ENCODE results near the gene FAM174C. TPM values are rescaled to one million over a fixed set of nuclear protein-coding genes. Genes with fewer than 3 reads are reported as not detected.

The FAM174C gene
- polyA plus RNA-seq, 1 of the 3 experiments (the other 2 are of a cell fraction), result 78.0 TPM

- TF ChIP-seq FOSL2 (IDR thresholded peaks at IDR 0.05; ENCODE audit: borderline replicate concordance, low read depth) (no peak), FOXM1 (IDR thresholded peaks at IDR 0.05; ENCODE audit: low read depth) (no peak), FOXJ3 (CRISPR knock-in tag; IDR thresholded peaks at IDR 0.05) (no peak), PBX3 (IDR thresholded peaks at IDR 0.05) (0 out of 2 replicates have a peak, but pooled peaks have one; percentile 11), YY1 (IDR thresholded peaks at IDR 0.05; ENCODE audit: low read depth) (peak; percentile 94), USF2 (IDR thresholded peaks at IDR 0.05; ENCODE audit: borderline replicate concordance, low read depth, low read length) (peak; percentile 34; the same call in 1 of the 2 replicates), IRF3 (IDR thresholded peaks at IDR 0.05; ENCODE audit: low read depth, low read length) (no peak), TCF12 (IDR thresholded peaks at IDR 0.05) (no peak), GATA2 (CRISPR knock-in tag; IDR thresholded peaks at IDR 0.05) (no peak)
Measured at GRCh38 chr19:1269478-1270212, 5.7 kb upstream of the FAM174C start (continued).

- WGBS (ENCODE audit: low lambda C conversion rate), result 13% methylated on average over 8 of the region's 8 CpGs
- Histone ChIP-seq H3K4me1 (ENCODE audit: control insufficient read depth in 1 of 2, insufficient read depth in 2 of 2, low read depth in 1 of 2, low read length in 1 of 2) (peaks cover 40 to 68% of the 10 kb centered on the region in 2 experiments; a peak in 3 of 4 replicates), H3K36me3 (replicated peaks in 1 of 2; ENCODE audit: control insufficient read depth in 1 of 2, insufficient read depth in 2 of 2, low read length in 1 of 2) (peaks cover 45 to 50% of the 10 kb centered on the region in 2 experiments), H4K20me1 (ENCODE audit: insufficient read depth) (peaks cover 53% of the 10 kb centered on the region), H3K4me3 (ENCODE audit: low read depth in 2 of 2, low read length in 1 of 2) (peak overlapping the region; percentile 78 to 86), H3K79me2 (ENCODE audit: insufficient read depth) (peaks cover 56% of the 10 kb centered on the region), H3K9me3 (no peaks in the 10 kb centered on the region), H3F3A (replicated peaks; ENCODE audit: insufficient read depth) (peaks cover 62% of the 10 kb centered on the region), H3K27ac (ENCODE audit: low read depth in 2 of 2, low read length in 1 of 2) (peak overlapping the region; percentile 91 to 98), H3K27me3 (ENCODE audit: insufficient read depth) (no peaks in the 10 kb centered on the region), H3K9me2 (no peaks in the 10 kb centered on the region), H3K9ac (peak overlapping the region; percentile 91), H3K4me2 (peak overlapping the region; percentile 98), H2AFZ (ENCODE audit: low read depth) (no peak overlapping the region)
- ChIA-PET POLR2A (interaction anchor here (0.9 to 1.7 kb wide), 3 partner anchors 26 to 42 kb away, joined by 3 to 110 read pairs (median 49); partner anchors contain the start of genes ATP5F1D and CBARP), CTCF (interaction anchor here (4.6 to 18.6 kb wide), 3 partner anchors 10 to 28 kb away, joined by 26 to 594 read pairs (median 62); partner anchors contain the start of gene ATP5F1D)
- TF ChIP-seq PBX3 (IDR thresholded peaks at IDR 0.05), result no peak
- no peak; the same call in 1 of the 2 replicates for TF ChIP-seq POLR2AphosphoS5 (IDR thresholded peaks at IDR 0.05; ENCODE audit: low read depth, low read length)
- TF ChIP-seq NRF1 (IDR thresholded peaks at IDR 0.05; ENCODE audit: low read depth, low read length), result no peak
- TF ChIP-seq ZBTB33 (IDR thresholded peaks at IDR 0.05; ENCODE audit: borderline replicate concordance, low read depth), result no peak
- TF ChIP-seq RCOR1 (IDR thresholded peaks at IDR 0.05; ENCODE audit: low read length), result no peak
- no peak for TF ChIP-seq TCF12 (IDR thresholded peaks at IDR 0.05)
- TF ChIP-seq RFX5 (IDR thresholded peaks at IDR 0.05; ENCODE audit: low read length), result no peak
- TF ChIP-seq IRF3 (IDR thresholded peaks at IDR 0.05; ENCODE audit: low read depth, low read length), result no peak
- no peak for TF ChIP-seq RXRA (IDR thresholded peaks at IDR 0.05; ENCODE audit: borderline replicate concordance, low read depth)
- TF ChIP-seq EZH2phosphoT487 (IDR thresholded peaks at IDR 0.05; ENCODE audit: borderline replicate concordance, low read depth), result no peak
- TF ChIP-seq FOXM1 (IDR thresholded peaks at IDR 0.05; ENCODE audit: low read depth), result no peak
- TF ChIP-seq MXI1 (IDR thresholded peaks at IDR 0.05; ENCODE audit: low read depth, low read length), result no peak
- DNase-seq, result no peak
Measured at GRCh38 chr19:1270213-1270853, 5.0 kb upstream of the FAM174C start.

Measured in SK-N-SH (cell line).